MCF 10A (cell line): Measurements from ENCODE around the gene LITAF. TPM values are rescaled to one million over a fixed set of nuclear protein-coding genes. Genes with fewer than 3 reads are reported as not detected.

ENCODE experiments used
- BruUV-seq: library from RNA; stranded (reverse); fragments of 400-500 nt; replicated peaks from 2 replicates; lab custom pipeline; 2021; lab: Mats Ljungman, UMichigan
- CTCF ChIA-PET: fragments of 300-600 bp; sonication (Branson Sonifier 250); formaldehyde crosslinking; extraction: SDS; loops from one replicate; lab custom pipeline; 2021; ENCODE audit warnings: antibody characterized with exemption, inconsistent platforms; lab: Yijun Ruan, JAX
- POLR2A ChIA-PET: fragments of 300-600, 350-650 bp; sonication (Branson Sonifier 250); formaldehyde crosslinking; extraction: SDS; loops from one replicate; lab custom pipeline; 2020; ENCODE audit warnings: antibody characterized with exemption, inconsistent platforms; lab: Yijun Ruan, JAX
- DNase-seq: peaks from one replicate; pipeline ENCODE4 v3.0.0-alpha.2; 2018; ENCODE audit not compliant: unreplicated experiment
- H3K27ac Mint-ChIP-seq: one replicate; pipeline ENCODE4 v1.8.0; 2022; ENCODE audit warnings: mild to moderate bottlenecking, low read depth, mixed read lengths; ENCODE audit not compliant: unreplicated experiment
- H3K27me3 Mint-ChIP-seq: one replicate; pipeline ENCODE4 v1.8.0; 2022; ENCODE audit warnings: mixed read lengths; ENCODE audit not compliant: insufficient read depth, unreplicated experiment
- H3K36me3 Mint-ChIP-seq: one replicate; pipeline ENCODE4 v1.8.0; 2022; ENCODE audit warnings: mild to moderate bottlenecking, moderate library complexity, mixed read lengths; ENCODE audit not compliant: insufficient read depth, unreplicated experiment
- H3K4me1 Mint-ChIP-seq: one replicate; pipeline ENCODE4 v1.8.0; 2022; ENCODE audit warnings: mixed read lengths; ENCODE audit not compliant: insufficient read depth, unreplicated experiment
- H3K4me3 Mint-ChIP-seq: one replicate; pipeline ENCODE4 v1.8.0; 2022; ENCODE audit warnings: mild to moderate bottlenecking, moderate library complexity, mixed read lengths; ENCODE audit not compliant: unreplicated experiment
- H3K9me3 Mint-ChIP-seq: one replicate; pipeline ENCODE4 v1.8.0; 2022; ENCODE audit warnings: mixed read lengths; ENCODE audit not compliant: unreplicated experiment
- CTCF ChIP-seq: fragments of 200-600 bp; IDR thresholded peaks from one replicate; pipeline ENCODE4 v1.8.0; 2022; ENCODE audit warnings: antibody characterized with exemption, mild to moderate bottlenecking; ENCODE audit not compliant: unreplicated experiment
- intact Hi-C: fragments of 100-400 bp; cut with micrococcal nuclease; formaldehyde crosslinking; loops from 2 replicates; pipeline ENCODE4 v1.14.1; 2022
- total RNA-seq: library from RNA; stranded (reverse); gene quantifications from 2 replicates; pipeline ENCODE4 v1.2.3, GENCODE V29; 2022

The LITAF gene
- total RNA-seq, 1 experiment from 2014 or later = 120 TPM

- intact Hi-C loops = no loop called here
- no peak for DNase-seq
- no peaks in the 10 kb centered on the region for H3K9me3 Mint-ChIP-seq
- ChIA-PET POLR2A (no interaction called here), CTCF (interaction anchor here (1.0 kb wide), 1 partner anchor 236 kb away, joined by 5 read pairs; no protein-coding TSS in a partner anchor)
- no TSS peak for BruUV-seq
- H3K4me3 Mint-ChIP-seq = no peak overlapping the region
- H3K27me3 Mint-ChIP-seq = no peaks in the 10 kb centered on the region
- H3K4me1 Mint-ChIP-seq = peaks cover 17% of the 10 kb centered on the region
- no peaks in the 10 kb centered on the region for H3K36me3 Mint-ChIP-seq
- TF ChIP-seq CTCF = no peak
- H3K27ac Mint-ChIP-seq = no peak overlapping the region
Measured at GRCh38 chr16:11635113-11635652, 48.5 kb upstream of the LITAF start.

GRCh38 chr16:11634312-11634711 lies 47.6 kb upstream of the LITAF start:
- POLR2A ChIA-PET = no interaction called here
- CTCF ChIA-PET = no interaction called here
- peaks cover 15% of the 10 kb centered on the region for H3K4me1 Mint-ChIP-seq
- DNase-seq = no peak
- H3K4me3 Mint-ChIP-seq = no peak overlapping the region
- H3K36me3 Mint-ChIP-seq = no peaks in the 10 kb centered on the region
- no peak for TF ChIP-seq CTCF
- intact Hi-C loops = no loop called here
- BruUV-seq = no TSS peak
- no peaks in the 10 kb centered on the region for H3K9me3 Mint-ChIP-seq
- no peak overlapping the region for H3K27ac Mint-ChIP-seq
- H3K27me3 Mint-ChIP-seq = no peaks in the 10 kb centered on the region

GRCh38 chr16:11633113-11633512 lies 46.4 kb upstream of the LITAF start:
- Mint-ChIP-seq H3K36me3 (no peaks in the 10 kb centered on the region), H3K4me3 (no peak overlapping the region), H3K27me3 (no peaks in the 10 kb centered on the region), H3K27ac (no peak overlapping the region), H3K9me3 (no peaks in the 10 kb centered on the region), H3K4me1 (peaks cover 18% of the 10 kb centered on the region)
- CTCF ChIA-PET = interaction anchor here (2.9 kb wide), 1 partner anchor 9 kb away, joined by 13 read pairs; no protein-coding TSS in a partner anchor
- intact Hi-C loops = no loop called here
- POLR2A ChIA-PET = no interaction called here
- DNase-seq = no peak
- no peak for TF ChIP-seq CTCF
- no TSS peak for BruUV-seq

GRCh38 chr16:11632455-11632939 lies 45.8 kb upstream of the LITAF start:
- Mint-ChIP-seq H3K4me1 (peaks cover 20% of the 10 kb centered on the region), H3K27ac (no peak overlapping the region), H3K4me3 (no peak overlapping the region), H3K27me3 (no peaks in the 10 kb centered on the region), H3K9me3 (no peaks in the 10 kb centered on the region), H3K36me3 (no peaks in the 10 kb centered on the region)
- POLR2A ChIA-PET = no interaction called here
- no peak for DNase-seq
- CTCF ChIA-PET = interaction anchor here (0.7 to 2.9 kb wide), 3 partner anchors 10 to 253 kb away, joined by 3 to 13 read pairs (median 4); no protein-coding TSS in a partner anchor
- TF ChIP-seq CTCF = no peak
- BruUV-seq = no TSS peak
- intact Hi-C loops = no loop called here
